B cell (primary cell): ENCODE results near the gene LRRC14B. TPM values are rescaled to one million over a fixed set of nuclear protein-coding genes. Genes with fewer than 3 reads are reported as not detected.

Source experiments
- ATAC-seq: fragments of 200-7000 bp; cut with Tn5 transposase; one replicate; pipeline ENCODE4 v1.10.0; 2021; ENCODE audit warnings: low read depth, mild to moderate bottlenecking, moderate number of reproducible peaks, moderate library complexity
- CTCF ChIA-PET: fragments of 350-600 bp; sonication (Branson Sonifier 250); formaldehyde crosslinking; loops from one replicate; lab custom pipeline; 2021; ENCODE audit warnings: antibody characterized with exemption, inconsistent platforms; lab: Charles Lee
- POLR2A ChIA-PET: fragments of 350-600 bp; sonication (Branson Sonifier 250); formaldehyde crosslinking; loops from one replicate; lab custom pipeline; 2021; ENCODE audit warnings: antibody characterized with exemption; lab: Charles Lee
- DNase-seq: peaks from one replicate; pipeline ENCODE4 v3.0.0; 2013
- H2AFZ ChIP-seq: 2 replicates; pipeline ENCODE4 v1.6.1; 2012; ENCODE audit warnings: mild to moderate bottlenecking, low read depth, low read length; ENCODE audit not compliant: insufficient read depth, poor library complexity, severe bottlenecking
- H3K27ac ChIP-seq, 2 donors: 1 replicate in 1 of 2; 2 replicates in 1 of 2; pipeline ENCODE4 v1.5.1; 2012 to 2013; ENCODE audit warnings: low read length in 2 of 2, mild to moderate bottlenecking in 2 of 2, moderate library complexity in 1 of 2
- H3K27me3 ChIP-seq, 4 experiments: fragments of 200-600 bp in 1 of 4; sonication (generic) in 1 of 4; replicated peaks in 1 of 4; 1 replicate in 2 of 4; 2 replicates in 2 of 4; pipeline versions ENCODE4 v1.6.1 to v1.7.0; 2013 to 2016; ENCODE audit warnings: low read length in 3 of 4, mild to moderate bottlenecking in 2 of 4, mixed read lengths in 1 of 4, moderate library complexity in 1 of 4; ENCODE audit not compliant: insufficient read depth in 4 of 4, control insufficient read depth in 3 of 4; ENCODE audit errors: control extremely low read depth in 1 of 4
- H3K36me3 ChIP-seq, 2 experiments: replicated peaks in 1 of 2; 1 replicate in 1 of 2; 2 replicates in 1 of 2; pipeline versions ENCODE4 v1.6.1 to v1.7.1; 2013; ENCODE audit warnings: low read length in 1 of 2; ENCODE audit not compliant: insufficient read depth in 2 of 2, control insufficient read depth in 1 of 2; ENCODE audit errors: control extremely low read depth in 1 of 2, extremely low read depth in 1 of 2
- H3K4me1 ChIP-seq, 2 donors: fragments of 200-600 bp in 1 of 2; sonication (generic) in 1 of 2; 1 replicate in 1 of 2; 2 replicates in 1 of 2; pipeline versions ENCODE4 v1.5.1 to v1.6.1; 2013 to 2017; ENCODE audit warnings: low read length in 2 of 2; ENCODE audit not compliant: control insufficient read depth in 2 of 2, insufficient read depth in 2 of 2
- H3K4me2 ChIP-seq: replicated peaks from 2 replicates; pipeline ENCODE3; 2012; ENCODE audit warnings: mild to moderate bottlenecking, low read depth, low read length; ENCODE audit not compliant: poor library complexity, severe bottlenecking
- H3K4me3 ChIP-seq, 5 experiments: fragments of 200-600 bp in 1 of 5; sonication (generic) in 1 of 5; 1 replicate in 3 of 5; 2 replicates in 2 of 5; pipeline versions ENCODE4 v1.5.1 to v1.7.0; 2011 to 2016; ENCODE audit warnings: low read length in 4 of 5, mild to moderate bottlenecking in 4 of 5, low read depth in 2 of 5, control low read depth in 1 of 5, moderate library complexity in 1 of 5; ENCODE audit not compliant: insufficient read depth in 1 of 5; ENCODE audit errors: control extremely low read depth in 1 of 5, extremely low read depth in 1 of 5
- H3K79me2 ChIP-seq: fragments of 200-600 bp; sonication (generic); one replicate; pipeline ENCODE4 v1.6.0; 2016; ENCODE audit warnings: low read length; ENCODE audit not compliant: control insufficient read depth, insufficient read depth
- H3K9ac ChIP-seq: fragments of 200-600 bp; sonication (generic); 2 replicates; pipeline ENCODE4 v1.6.1; 2017; ENCODE audit warnings: mild to moderate bottlenecking, low read length, moderate library complexity
- H3K9me3 ChIP-seq, 3 donors: one replicate each; pipeline versions ENCODE4 v1.6.1 to v1.7.1; 2013; ENCODE audit warnings: low read length in 2 of 3; ENCODE audit not compliant: control insufficient read depth in 2 of 3, insufficient read depth in 1 of 3; ENCODE audit errors: control extremely low read depth in 1 of 3
- H4K20me1 ChIP-seq: 2 replicates; pipeline ENCODE4 v1.6.0; 2012; ENCODE audit warnings: mild to moderate bottlenecking, low read length; ENCODE audit not compliant: insufficient read depth, control insufficient read depth, poor library complexity, severe bottlenecking
- H3K27ac Mint-ChIP-seq: one replicate; pipeline ENCODE4 v1.8.0; 2021; ENCODE audit warnings: mixed read lengths
- H3K27me3 Mint-ChIP-seq: one replicate; pipeline ENCODE4 v1.8.0; 2021; ENCODE audit warnings: mixed read lengths
- H3K4me1 Mint-ChIP-seq: one replicate; pipeline ENCODE4 v1.8.0; 2021; ENCODE audit warnings: mixed read lengths
- H3K4me3 Mint-ChIP-seq: one replicate; pipeline ENCODE4 v1.8.0; 2021; ENCODE audit warnings: mixed read lengths
- H3K9me3 Mint-ChIP-seq: one replicate; pipeline ENCODE4 v1.8.0; 2022; ENCODE audit warnings: mixed read lengths; ENCODE audit not compliant: insufficient read depth
- CTCF ChIP-seq: fragments of 200-600 bp; IDR thresholded peaks from one replicate; pipeline ENCODE4 v1.8.0; 2022; ENCODE audit warnings: antibody characterized with exemption, mild to moderate bottlenecking
- EZH2 ChIP-seq: IDR thresholded peaks from 2 replicates; pipeline ENCODE4 v1.6.1; 2012; ENCODE audit warnings: borderline replicate concordance, low read depth, mild to moderate bottlenecking, moderate library complexity, low read length; ENCODE audit not compliant: insufficient read depth, poor library complexity, severe bottlenecking
- WGBS: methylation state at CpG from one replicate; pipeline ENCODE4 v1.1.5; 2013; ENCODE audit warnings: missing lambda C conversion rate; ENCODE audit not compliant: insufficient coverage; 5-methylcytosine and 5-hydroxymethylcytosine counted together
- intact Hi-C: fragments of 100-400 bp; cut with micrococcal nuclease; formaldehyde crosslinking; loops from one replicate; pipeline ENCODE4 v1.10.0; 2022
- polyA plus RNA-seq: library from polyadenylated mRNA; depleted of rRNA; stranded (reverse); fragments of >200 nt; gene quantifications from 2 replicates; pipeline ENCODE4 v1.2.3, GENCODE V29; 2012
- total RNA-seq, 2 donors: library from RNA; stranded (reverse); fragments of 120-200 nt in 1 of 2; gene quantifications; 1 replicate in 1 of 2; 2 replicates in 1 of 2; pipeline versions ENCODE4 v1.2.3 to v1.2.4, GENCODE V29; 2013 to 2022

LRRC14B gene
- total and polyA plus RNA-seq, 2 donors (not counting 1 experiment from before 2014, with no cell fraction given), result 0.06 TPM; not detected in 1

DNA sequence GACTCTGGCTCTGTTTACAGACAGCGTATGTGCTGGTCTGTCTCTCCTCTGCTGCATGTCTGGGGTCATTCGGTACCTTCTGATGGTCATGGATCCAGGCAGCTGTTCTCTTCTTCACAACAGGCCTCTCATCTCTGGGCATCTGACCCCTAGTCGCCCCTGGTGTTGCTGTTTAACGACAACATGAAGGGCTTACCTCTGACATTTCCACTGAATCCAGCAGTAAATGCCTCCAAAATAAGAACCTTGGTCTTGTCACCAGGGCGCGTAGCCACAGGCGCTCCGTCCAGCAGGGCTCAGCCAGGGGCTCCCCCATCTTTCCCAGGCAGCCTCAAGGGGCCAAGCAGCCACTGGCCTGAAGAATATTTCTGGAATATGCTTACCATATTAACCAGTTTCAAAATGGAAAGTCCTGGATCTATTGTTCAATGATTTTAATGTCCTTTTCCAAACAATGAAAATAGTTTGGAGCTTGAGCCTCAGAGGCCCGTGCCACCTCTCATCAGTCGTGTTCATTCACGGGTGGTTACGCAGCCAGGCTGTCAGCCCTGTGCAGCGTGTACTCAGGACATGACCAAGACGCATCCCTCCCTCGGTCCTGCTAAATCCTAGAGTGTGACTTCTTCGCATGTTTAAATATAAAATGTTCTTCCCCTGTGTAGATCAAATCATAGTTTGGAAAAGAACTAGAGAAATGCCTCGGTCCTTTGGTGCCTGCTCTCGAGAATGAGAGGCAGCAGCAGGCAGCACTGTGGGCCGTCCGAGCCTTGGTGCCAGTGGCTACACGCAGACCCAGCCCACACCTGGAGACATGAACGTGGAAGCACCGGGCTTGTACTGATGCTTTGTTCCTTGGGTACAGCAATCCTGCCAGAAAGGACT is 30.1 kb upstream of the LRRC14B start:
- ChIA-PET POLR2A (no interaction called here), CTCF (no interaction called here)
- no peaks in the 10 kb centered on the region for H3K36me3 ChIP-seq
- H4K20me1 ChIP-seq, result no peaks in the 10 kb centered on the region
- H3K9me3 ChIP-seq, result peaks cover 0 to 6% (median 0%) of the 10 kb centered on the region in 3 donors
- H3K27ac ChIP-seq, result no peak overlapping the region
- Mint-ChIP-seq H3K9me3 (no peaks in the 10 kb centered on the region), H3K27ac (no peak overlapping the region), H3K4me3 (no peak overlapping the region), H3K27me3 (peaks cover 18% of the 10 kb centered on the region), H3K4me1 (no peaks in the 10 kb centered on the region)
- intact Hi-C loops, result no loop called here
- no peak overlapping the region for H2AFZ ChIP-seq
- no peaks in the 10 kb centered on the region for H3K79me2 ChIP-seq
- 93% methylated on average over 23 of the region's 23 CpGs for WGBS
- TF ChIP-seq CTCF, result no peak
- TF ChIP-seq EZH2, result no peak
- ATAC-seq (no peak), DNase-seq (no peak)
- no peak overlapping the region for H3K4me2 ChIP-seq
- H3K27me3 ChIP-seq, result no peaks in the 10 kb centered on the region
- H3K4me1 ChIP-seq, result no peaks in the 10 kb centered on the region
- H3K4me3 ChIP-seq, result no peak overlapping the region
- no peak overlapping the region for H3K9ac ChIP-seq

GRCh38 chr5:161803-162110 is 29.5 kb upstream of the LRRC14B start:
- 96% methylated on average over 17 of the region's 17 CpGs for WGBS
- no peak for ATAC-seq
- Histone ChIP-seq H3K4me2 (no peak overlapping the region), H4K20me1 (no peaks in the 10 kb centered on the region), H3K9me3 (peaks cover 0 to 6% (median 0%) of the 10 kb centered on the region in 3 donors), H3K9ac (no peak overlapping the region), H2AFZ (no peak overlapping the region), H3K36me3 (no peaks in the 10 kb centered on the region), H3K4me1 (no peaks in the 10 kb centered on the region), H3K27me3 (no peaks in the 10 kb centered on the region), H3K79me2 (no peaks in the 10 kb centered on the region), H3K4me3 (no peak overlapping the region), H3K27ac (no peak overlapping the region)
- ChIA-PET POLR2A (no interaction called here), CTCF (no interaction called here)
- intact Hi-C loops, result no loop called here
- no peak for TF ChIP-seq EZH2
- TF ChIP-seq CTCF, result no peak
- Mint-ChIP-seq H3K27me3 (peaks cover 18% of the 10 kb centered on the region), H3K4me1 (no peaks in the 10 kb centered on the region), H3K27ac (no peak overlapping the region), H3K4me3 (no peak overlapping the region), H3K9me3 (no peaks in the 10 kb centered on the region)
- no peak for DNase-seq
